Thyroid gland (tissue), 4 donors: Measurements from ENCODE around the gene PCDHA12.

Experiments
- CTCF ChIP-seq, 6 experiments: fragments of 200-600 bp in 3 of 6; fragments of 450-650 bp in 3 of 6; sonication (generic) in 3 of 6; IDR thresholded peaks; one replicate each; pipeline ENCODE4 v1.5.1; 2016 to 2019; ENCODE audit warnings: antibody characterized with exemption in 6 of 6, mild to moderate bottlenecking in 2 of 6, inconsistent platforms in 1 of 6, moderate library complexity in 1 of 6
- POLR2A ChIP-seq, 2 donors: fragments of 450-650 bp; IDR thresholded peaks; one replicate each; pipeline ENCODE4 v1.6.1; 2017; ENCODE audit warnings: antibody characterized with exemption in 2 of 2, mild to moderate bottlenecking in 2 of 2, moderate library complexity in 1 of 2

DNA sequence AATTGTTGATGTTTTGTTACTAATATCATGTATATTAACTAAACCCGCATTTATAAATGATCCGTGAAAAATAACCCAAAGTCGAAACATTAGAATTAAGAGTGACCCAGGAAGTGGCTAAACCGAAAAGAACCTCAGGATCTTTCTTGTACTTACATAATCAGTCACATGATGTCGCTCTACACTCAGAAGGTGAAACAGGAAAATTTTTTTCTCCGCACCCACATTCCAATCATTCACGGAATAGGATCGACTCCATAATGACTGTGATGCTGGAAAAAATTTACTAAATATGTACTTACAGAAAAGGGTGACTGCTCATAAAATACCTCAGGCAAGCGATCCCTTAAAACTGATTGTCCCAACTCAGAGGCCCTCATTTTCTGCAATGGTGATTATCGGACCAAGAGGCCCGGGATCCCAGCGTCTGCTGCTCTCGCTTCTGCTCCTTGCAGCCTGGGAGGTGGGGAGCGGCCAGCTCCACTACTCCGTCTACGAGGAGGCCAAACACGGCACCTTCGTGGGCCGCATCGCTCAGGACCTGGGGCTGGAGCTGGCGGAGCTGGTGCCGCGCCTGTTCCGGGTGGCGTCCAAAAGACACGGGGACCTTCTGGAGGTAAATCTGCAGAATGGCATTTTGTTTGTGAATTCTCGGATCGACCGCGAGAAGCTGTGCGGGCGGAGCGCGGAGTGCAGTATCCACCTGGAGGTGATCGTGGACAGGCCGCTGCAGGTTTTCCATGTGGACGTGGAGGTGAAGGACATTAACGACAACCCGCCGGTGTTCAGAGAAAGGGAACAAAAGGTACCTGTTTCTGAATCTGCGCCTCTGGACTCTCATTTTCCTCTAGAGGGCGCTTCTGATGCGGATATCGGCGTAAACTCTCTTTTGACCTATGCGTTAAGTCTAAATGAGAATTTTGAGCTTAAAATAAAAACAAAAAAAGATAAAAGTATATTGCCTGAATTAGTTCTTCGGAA lies at the start of gene PCDHA12:
- no peak for TF ChIP-seq POLR2A (IDR thresholded peaks at IDR 0.05)
- peak; percentile 14 to 52 (median 34) for TF ChIP-seq CTCF (IDR thresholded peaks at IDR 0.05)
